NT2/D1 (cell line): Measurements from ENCODE around the gene RNF130.

Experiments used
- SUZ12 ChIP-seq: IDR thresholded peaks from 2 replicates; pipeline ENCODE4 v1.6.1; 2011; ENCODE audit not compliant: insufficient read length, insufficient read depth; ENCODE audit errors: extremely low read depth
- YY1 ChIP-seq: IDR thresholded peaks from 2 replicates; pipeline ENCODE4 v1.6.1; 2011; ENCODE audit not compliant: insufficient read length, insufficient read depth
- ZNF274 ChIP-seq: IDR thresholded peaks from 2 replicates; pipeline ENCODE4 v1.6.1; 2011; ENCODE audit warnings: mild to moderate bottlenecking, low read depth, low read length

- no peak for TF ChIP-seq SUZ12
- TF ChIP-seq YY1 = no peak
- no peak for TF ChIP-seq ZNF274
Observed at GRCh38 chr5:180041301-180042274, 30.0 kb downstream of the RNF130 start.
